Measurements from ENCODE around the gene RNF166.

Gene RNF166

GRCh38 chr16:88700322-88700635 is 5.9 kb downstream of the RNF166 start:
- ChIA-PET POLR2A (no interaction called here), CTCF (interaction anchor here (2.9 kb wide), 1 partner anchor 37 kb away, joined by 14 read pairs; no protein-coding TSS in a partner anchor)
- TF ChIP-seq, protein P1, sequence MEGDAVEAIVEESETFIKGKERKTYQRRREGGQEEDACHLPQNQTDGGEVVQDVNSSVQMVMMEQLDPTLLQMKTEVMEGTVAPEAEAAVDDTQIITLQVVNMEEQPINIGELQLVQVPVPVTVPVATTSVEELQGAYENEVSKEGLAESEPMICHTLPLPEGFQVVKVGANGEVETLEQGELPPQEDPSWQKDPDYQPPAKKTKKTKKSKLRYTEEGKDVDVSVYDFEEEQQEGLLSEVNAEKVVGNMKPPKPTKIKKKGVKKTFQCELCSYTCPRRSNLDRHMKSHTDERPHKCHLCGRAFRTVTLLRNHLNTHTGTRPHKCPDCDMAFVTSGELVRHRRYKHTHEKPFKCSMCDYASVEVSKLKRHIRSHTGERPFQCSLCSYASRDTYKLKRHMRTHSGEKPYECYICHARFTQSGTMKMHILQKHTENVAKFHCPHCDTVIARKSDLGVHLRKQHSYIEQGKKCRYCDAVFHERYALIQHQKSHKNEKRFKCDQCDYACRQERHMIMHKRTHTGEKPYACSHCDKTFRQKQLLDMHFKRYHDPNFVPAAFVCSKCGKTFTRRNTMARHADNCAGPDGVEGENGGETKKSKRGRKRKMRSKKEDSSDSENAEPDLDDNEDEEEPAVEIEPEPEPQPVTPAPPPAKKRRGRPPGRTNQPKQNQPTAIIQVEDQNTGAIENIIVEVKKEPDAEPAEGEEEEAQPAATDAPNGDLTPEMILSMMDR (IDR thresholded peaks at IDR 0.05; ENCODE audit: control extremely low read depth, extremely low read depth, low read depth, missing control alignments) = no peak
- no peak for DNase-seq (ENCODE audit: extremely low spot score)

DNA sequence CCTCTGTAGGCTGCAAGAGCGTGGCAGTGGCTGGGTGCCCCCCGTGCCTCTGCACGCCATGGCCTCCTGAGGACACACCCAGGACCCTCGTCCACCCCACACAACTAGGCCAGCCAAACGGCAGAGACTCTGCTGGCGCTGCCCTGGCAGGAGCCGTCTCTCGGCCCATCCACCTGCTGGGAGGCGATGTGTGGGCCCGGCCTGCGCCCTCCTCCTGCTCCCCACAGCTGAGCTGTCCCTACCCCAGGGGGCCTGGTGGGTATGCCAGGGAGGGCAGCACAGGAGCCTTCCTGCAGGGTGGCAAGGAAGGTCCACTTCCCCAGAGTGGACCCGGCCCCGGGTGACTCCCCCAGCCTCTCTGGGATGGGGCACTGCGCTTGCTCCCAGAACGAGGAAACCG is 7.0 kb downstream of the RNF166 start:
- ChIA-PET POLR2A (no interaction called here), CTCF (interaction anchor here (1.2 kb wide), 1 partner anchor 19 kb away, joined by 3 read pairs; no protein-coding TSS in a partner anchor)
- TF ChIP-seq, protein P1 (IDR thresholded peaks at IDR 0.05; ENCODE audit: control extremely low read depth, extremely low read depth, low read depth, missing control alignments) = no peak
- no peak for DNase-seq (ENCODE audit: extremely low spot score)

DNA sequence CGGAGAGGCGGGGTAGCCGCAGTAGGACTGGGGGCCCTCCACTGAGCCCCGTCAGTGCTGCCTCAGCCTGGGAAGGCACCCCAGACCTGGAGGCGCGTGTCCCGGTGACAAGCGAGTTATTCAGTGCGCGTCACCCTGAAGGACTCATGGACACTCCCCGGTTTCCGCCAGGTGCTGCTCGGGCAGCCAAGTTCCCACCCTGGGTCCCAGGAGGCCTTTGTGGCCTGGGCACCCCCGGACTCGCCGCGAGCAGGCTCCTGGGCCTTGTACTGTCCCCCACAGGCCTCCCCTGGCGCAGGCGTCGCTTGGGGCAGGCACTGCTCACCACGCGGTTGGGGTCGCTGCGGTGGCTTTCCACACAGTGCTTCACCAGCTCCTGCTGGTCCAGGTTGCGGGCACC is 7.6 kb downstream of the RNF166 start:
- TF ChIP-seq, protein P1 (IDR thresholded peaks at IDR 0.05; ENCODE audit: control extremely low read depth, extremely low read depth, low read depth, missing control alignments) = no peak
- ChIA-PET POLR2A (no interaction called here), CTCF (interaction anchor here (1.2 to 1.3 kb wide), 2 partner anchors 11 to 18 kb away, joined by 3 to 4 read pairs; no protein-coding TSS in a partner anchor)
- no peak for DNase-seq (ENCODE audit: extremely low spot score)

DNA sequence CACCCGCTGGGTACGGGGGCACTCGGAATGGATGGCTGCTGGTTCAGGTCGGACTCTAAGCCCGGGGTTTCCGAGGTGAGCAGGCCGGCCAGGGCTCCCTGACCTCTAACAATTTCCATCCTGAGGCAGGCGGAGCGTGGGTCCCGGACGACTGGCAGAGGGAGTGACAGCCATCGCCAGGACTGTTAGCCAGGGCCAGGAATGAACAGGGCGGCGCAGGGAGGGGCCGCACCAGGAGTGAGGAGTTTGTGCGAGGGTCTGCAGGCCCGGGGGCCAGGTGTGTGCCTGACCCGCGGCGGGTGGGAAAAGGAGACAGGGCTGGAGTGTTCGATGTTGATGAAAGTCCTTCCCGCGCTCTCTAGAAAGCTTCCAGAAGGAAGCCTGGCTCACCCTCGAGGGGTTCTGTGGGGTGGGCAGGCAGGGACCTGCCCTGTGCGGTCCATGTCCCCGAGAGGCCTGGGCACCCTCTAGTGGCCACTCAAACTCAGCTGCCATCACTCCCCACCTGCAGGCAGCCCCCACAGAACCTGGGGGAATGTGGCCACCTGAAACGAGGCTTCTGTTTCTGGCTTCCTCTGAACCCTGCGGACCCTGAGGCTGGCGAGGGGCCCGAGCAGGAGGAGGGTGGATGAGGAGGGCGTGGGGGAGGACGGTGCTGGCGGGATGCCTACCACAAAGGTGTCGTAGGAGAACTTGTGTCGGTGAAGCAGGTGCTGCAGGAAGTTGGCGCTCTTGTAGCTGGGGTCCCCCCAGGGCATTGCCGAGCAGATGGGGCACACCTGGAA is 8.2 kb downstream of the RNF166 start:
- CTCF ChIA-PET = interaction anchor here (1.2 to 1.3 kb wide), 2 partner anchors 11 to 18 kb away, joined by 3 to 4 read pairs; no protein-coding TSS in a partner anchor

GRCh38 chr16:88697116-88697830 is 8.9 kb downstream of the RNF166 start:
- TF ChIP-seq, protein P1 (IDR thresholded peaks at IDR 0.05; ENCODE audit: control extremely low read depth, extremely low read depth, low read depth, missing control alignments) = no peak
- ChIA-PET POLR2A (no interaction called here), CTCF (interaction anchor here (1.3 kb wide), 1 partner anchor 10 kb away, joined by 4 read pairs; no protein-coding TSS in a partner anchor)
- no peak for DNase-seq (ENCODE audit: extremely low spot score)

More for the DNA sequence above, 8.2 kb downstream of the RNF166 start:
- POLR2A ChIA-PET = no interaction called here
- DNase-seq (ENCODE audit: extremely low spot score) = no peak
- TF ChIP-seq, protein P1 (IDR thresholded peaks at IDR 0.05; ENCODE audit: control extremely low read depth, extremely low read depth, low read depth, missing control alignments) = peak; percentile 18

DNA sequence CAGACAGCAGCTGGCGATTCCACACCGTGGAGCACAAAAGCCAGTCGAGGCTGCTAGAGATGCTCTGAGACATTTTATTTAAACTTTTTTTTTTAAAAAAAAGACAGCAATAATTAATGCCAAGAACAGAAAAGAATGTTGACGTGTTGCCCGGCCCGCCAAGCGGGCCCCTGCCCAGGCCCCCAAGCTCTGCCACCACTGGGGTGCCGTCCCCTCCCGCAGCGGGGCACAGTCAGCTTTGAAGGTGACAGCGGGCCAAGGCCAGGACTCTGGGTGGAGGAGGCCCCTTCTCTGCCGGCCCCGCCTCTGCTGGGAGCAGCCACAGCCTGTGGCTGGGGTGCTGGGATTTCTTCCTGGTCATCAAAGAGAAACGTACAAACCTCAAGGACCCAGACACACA is 9.8 kb downstream of the RNF166 start:
- ChIA-PET CTCF (no interaction called here), POLR2A (no interaction called here)
- DNase-seq (ENCODE audit: extremely low spot score) = no peak
- TF ChIP-seq, protein P1 (IDR thresholded peaks at IDR 0.05; ENCODE audit: control extremely low read depth, extremely low read depth, low read depth, missing control alignments) = no peak
